Loucy (cell line): ENCODE data around the gene RUSF1.
"Not testable (repeated sequence)": the region's sequence is repeated elsewhere in the genome, so short reads cannot be mapped to it uniquely, and the experiment has no call there.

Source experiments
- H2AFZ ChIP-seq: fragments of 200-600 bp; sonication (generic); 2 replicates; pipeline ENCODE4 v1.6.0; 2016; ENCODE audit warnings: antibody characterized with exemption, mild to moderate bottlenecking, low read length, moderate library complexity
- H3F3A ChIP-seq: fragments of 200-600 bp; 2 replicates; pipeline ENCODE4 v1.6.0; 2016; ENCODE audit warnings: antibody characterized with exemption, low read depth, mild to moderate bottlenecking
- H3K27me3 ChIP-seq: fragments of 200-600 bp; sonication (generic); 2 replicates; pipeline ENCODE4 v1.6.1; 2014; ENCODE audit warnings: low read length, mild to moderate bottlenecking; ENCODE audit not compliant: insufficient read depth, poor library complexity, severe bottlenecking
- H3K36me3 ChIP-seq: fragments of 200-600 bp; sonication (generic); 2 replicates; pipeline ENCODE4 v1.6.1; 2016; ENCODE audit warnings: low read length; ENCODE audit not compliant: insufficient read depth
- H3K4me1 ChIP-seq: fragments of 200-600 bp; sonication (generic); 2 replicates; pipeline ENCODE4 v1.5.1; 2014; ENCODE audit warnings: low read length, mild to moderate bottlenecking; ENCODE audit not compliant: insufficient read depth, poor library complexity, severe bottlenecking
- H3K4me2 ChIP-seq: fragments of 200-600 bp; sonication (generic); 2 replicates; pipeline ENCODE4 v1.6.0; 2014; ENCODE audit warnings: antibody characterized with exemption, low read length, low read depth, mild to moderate bottlenecking; ENCODE audit not compliant: poor library complexity, severe bottlenecking
- H3K4me3 ChIP-seq: fragments of 200-600 bp; sonication (generic); 2 replicates; pipeline ENCODE4 v1.5.1; 2014; ENCODE audit warnings: low read length, mild to moderate bottlenecking, mixed read lengths; ENCODE audit not compliant: poor library complexity, severe bottlenecking
- H3K79me2 ChIP-seq: fragments of 200-600 bp; sonication (generic); 2 replicates; pipeline ENCODE4 v1.6.1; 2014; ENCODE audit warnings: low read length; ENCODE audit not compliant: insufficient read depth
- H3K9ac ChIP-seq: fragments of 200-600 bp; sonication (generic); 2 replicates; pipeline ENCODE4 v1.6.0; 2014; ENCODE audit warnings: mild to moderate bottlenecking, low read depth, low read length, moderate library complexity; ENCODE audit not compliant: poor library complexity, severe bottlenecking
- H3K9me2 ChIP-seq: fragments of 200-600 bp; sonication (generic); replicated peaks from 2 replicates; pipeline ENCODE4 v1.6.1; 2016; ENCODE audit warnings: low read depth, low read length, mixed read lengths
- H3K9me3 ChIP-seq: fragments of 200-600 bp; sonication (generic); 2 replicates; pipeline ENCODE4 v1.6.1; 2014; ENCODE audit warnings: mild to moderate bottlenecking, antibody characterized with exemption, low read length, low read depth; ENCODE audit not compliant: insufficient read depth
- H4K20me1 ChIP-seq: fragments of 200-600 bp; sonication (generic); 2 replicates; pipeline ENCODE4 v1.6.0; 2014; ENCODE audit warnings: antibody characterized with exemption, low read length, mild to moderate bottlenecking; ENCODE audit not compliant: insufficient read depth, poor library complexity, severe bottlenecking
- EZH2phosphoT487 ChIP-seq: fragments of 200-600 bp; IDR thresholded peaks from 2 replicates; pipeline ENCODE4 v1.6.1; 2018; ENCODE audit warnings: antibody characterized with exemption, mild to moderate bottlenecking, moderate library complexity, borderline replicate concordance
- TF ChIP-seq, protein P1 (sequence below): fragments of 200-600 bp; sonication (generic); conservative IDR thresholded peaks from 2 replicates; pipeline ENCODE4 v1.5.1; 2014; ENCODE audit warnings: mild to moderate bottlenecking, antibody characterized with exemption, low read length

The RUSF1 gene

DNA sequence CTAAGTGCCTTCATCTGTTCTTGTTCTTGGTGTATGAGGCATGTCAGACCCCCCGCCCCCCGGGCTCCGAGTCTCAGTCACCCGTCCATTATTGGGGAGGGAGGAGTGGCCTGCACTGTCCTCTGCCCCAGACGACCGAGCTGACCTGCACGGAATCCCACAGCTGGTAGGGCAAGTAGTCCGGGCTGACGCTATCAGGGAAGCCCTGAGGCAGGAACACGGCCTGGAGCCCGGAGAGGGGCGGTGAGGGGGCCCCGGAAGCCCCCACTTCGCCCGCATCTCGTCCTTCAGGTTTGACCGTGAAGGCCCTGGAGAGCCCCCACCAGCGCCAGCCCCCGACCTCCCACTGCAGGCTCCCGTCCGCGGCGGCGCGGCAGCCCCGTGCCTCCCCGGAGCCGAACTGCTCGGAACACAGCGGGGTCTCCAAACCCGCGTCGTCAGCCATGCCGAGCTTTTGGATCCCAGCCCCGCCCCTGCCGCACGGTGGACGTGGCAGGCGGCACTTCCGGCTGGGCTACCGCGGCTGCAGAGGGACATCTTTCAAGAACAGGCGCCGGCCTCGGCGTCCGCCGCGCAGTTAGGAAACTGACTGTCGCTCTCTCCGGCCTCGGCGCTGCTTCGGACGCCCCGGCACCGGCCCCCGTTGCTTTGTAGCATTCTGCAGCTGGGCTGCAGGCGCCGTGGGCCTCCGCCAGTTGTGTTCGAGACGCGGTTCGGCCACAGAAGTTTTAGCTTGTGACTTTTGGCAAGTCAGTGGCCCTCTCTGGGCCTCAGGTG, at the start of gene RUSF1:
Gene RUSF1, minus strand, starts transcription at position 463 of the 777 bp plus-strand sequence. Its CDS starts 18 bp downstream, at position 445.
- Histone ChIP-seq H3K27me3 (peaks cover 5% of the 10 kb centered on the region), H3K4me3 (peak within 1 kb of the TSS; percentile 98), H3K9me3 (peaks cover 4% of the 10 kb centered on the region; the same call in 1 of the 2 replicates)

DNA sequence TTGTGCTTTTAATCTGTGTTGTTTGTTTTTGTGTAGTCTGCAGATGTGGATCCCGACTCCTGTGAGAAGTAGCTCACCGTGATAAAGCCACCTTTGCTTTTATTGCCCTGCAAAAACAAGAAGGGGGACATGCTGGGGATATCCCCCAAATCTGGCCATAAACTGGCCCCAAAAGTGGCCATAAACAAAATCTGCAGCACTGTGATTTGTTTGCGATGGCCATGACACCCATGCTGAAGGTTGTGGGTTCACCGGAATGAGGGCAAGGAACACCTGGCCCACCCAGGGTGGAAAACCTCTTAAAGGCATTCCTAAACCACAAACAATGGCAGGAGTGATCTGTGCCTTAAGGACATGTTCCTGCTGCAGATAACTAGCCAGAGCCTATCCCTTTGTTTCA, 34.6 kb upstream of the RUSF1 start:
- no peaks in the 10 kb centered on the region for H3K27me3 ChIP-seq
- H3K9ac ChIP-seq: no peak overlapping the region
- TF ChIP-seq, protein P1, sequence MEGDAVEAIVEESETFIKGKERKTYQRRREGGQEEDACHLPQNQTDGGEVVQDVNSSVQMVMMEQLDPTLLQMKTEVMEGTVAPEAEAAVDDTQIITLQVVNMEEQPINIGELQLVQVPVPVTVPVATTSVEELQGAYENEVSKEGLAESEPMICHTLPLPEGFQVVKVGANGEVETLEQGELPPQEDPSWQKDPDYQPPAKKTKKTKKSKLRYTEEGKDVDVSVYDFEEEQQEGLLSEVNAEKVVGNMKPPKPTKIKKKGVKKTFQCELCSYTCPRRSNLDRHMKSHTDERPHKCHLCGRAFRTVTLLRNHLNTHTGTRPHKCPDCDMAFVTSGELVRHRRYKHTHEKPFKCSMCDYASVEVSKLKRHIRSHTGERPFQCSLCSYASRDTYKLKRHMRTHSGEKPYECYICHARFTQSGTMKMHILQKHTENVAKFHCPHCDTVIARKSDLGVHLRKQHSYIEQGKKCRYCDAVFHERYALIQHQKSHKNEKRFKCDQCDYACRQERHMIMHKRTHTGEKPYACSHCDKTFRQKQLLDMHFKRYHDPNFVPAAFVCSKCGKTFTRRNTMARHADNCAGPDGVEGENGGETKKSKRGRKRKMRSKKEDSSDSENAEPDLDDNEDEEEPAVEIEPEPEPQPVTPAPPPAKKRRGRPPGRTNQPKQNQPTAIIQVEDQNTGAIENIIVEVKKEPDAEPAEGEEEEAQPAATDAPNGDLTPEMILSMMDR: no peak
- TF ChIP-seq EZH2phosphoT487: no peak

More for the DNA sequence above, at the start of gene RUSF1:
- Histone ChIP-seq H3K36me3 (no peaks in the 10 kb centered on the region), H3K4me1 (peaks cover 55% of the 10 kb centered on the region), H2AFZ (peak within 1 kb of the TSS; percentile 66), H3K79me2 (peaks cover 42% of the 10 kb centered on the region), H3K4me2 (peak within 1 kb of the TSS; percentile 98), H3K9ac (peak within 1 kb of the TSS; percentile 99), H4K20me1 (peaks cover 10% of the 10 kb centered on the region), H3F3A (peaks cover 11% of the 10 kb centered on the region), H3K9me2 (no peaks in the 10 kb centered on the region)
- TF ChIP-seq EZH2phosphoT487: no peak
- TF ChIP-seq, protein P1: no peak

DNA sequence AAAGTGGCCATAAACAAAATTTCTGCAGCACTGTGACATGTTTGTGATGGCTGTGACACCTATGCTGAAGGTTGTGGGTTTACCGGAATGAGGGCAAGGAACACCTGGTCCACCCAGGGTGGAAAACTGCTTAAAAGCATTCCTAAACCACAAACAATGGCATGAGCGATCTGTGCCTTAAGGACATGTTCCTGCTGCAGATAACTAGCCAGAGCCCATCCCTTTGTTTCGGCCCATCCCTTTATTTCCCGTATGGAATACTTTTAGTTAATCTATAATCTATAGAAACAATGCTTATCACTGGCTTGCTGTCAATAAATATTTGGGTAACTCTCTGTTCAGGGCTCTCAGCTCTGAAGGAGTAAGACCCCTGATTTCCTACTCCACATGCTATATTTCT, 31.6 kb upstream of the RUSF1 start:
- not testable (repeated sequence) for H3K4me2 ChIP-seq, H3K79me2 ChIP-seq, H3K9me3 ChIP-seq, H3K9ac ChIP-seq, H3F3A ChIP-seq, H3K36me3 ChIP-seq, H3K4me3 ChIP-seq, H2AFZ ChIP-seq, H4K20me1 ChIP-seq, H3K9me2 ChIP-seq, H3K27me3 ChIP-seq
- peaks cover 29% of the 10 kb centered on the region for H3K4me1 ChIP-seq

More for the DNA sequence above, 34.6 kb upstream of the RUSF1 start:
- H2AFZ ChIP-seq: no peak overlapping the region
- H4K20me1 ChIP-seq: no peaks in the 10 kb centered on the region
- H3K9me3 ChIP-seq: peaks cover 9% of the 10 kb centered on the region; the same call in 1 of the 2 replicates
- H3K4me1 ChIP-seq: no peaks in the 10 kb centered on the region
- no peaks in the 10 kb centered on the region for H3K79me2 ChIP-seq
- no peak overlapping the region for H3K4me2 ChIP-seq
- no peaks in the 10 kb centered on the region for H3K9me2 ChIP-seq
- H3K4me3 ChIP-seq: no peak overlapping the region
- H3K36me3 ChIP-seq: no peaks in the 10 kb centered on the region
- no peaks in the 10 kb centered on the region for H3F3A ChIP-seq

DNA sequence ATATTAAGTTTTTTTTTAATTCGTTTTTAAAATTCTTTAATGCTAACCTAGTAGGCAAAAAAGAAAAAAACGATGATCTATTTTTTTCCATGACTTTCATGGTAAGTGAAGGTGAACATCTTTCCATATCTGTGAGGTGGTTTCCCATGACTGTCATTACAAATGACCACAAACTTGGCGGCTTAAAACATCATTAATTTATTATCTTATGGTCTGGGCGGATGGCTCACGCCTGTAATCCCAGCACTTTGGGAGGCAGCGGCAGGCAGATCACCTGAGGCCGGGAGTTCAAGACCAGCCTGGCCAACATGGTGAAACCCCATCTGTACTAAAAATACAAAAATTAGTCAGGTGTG, 30.0 kb upstream of the RUSF1 start:
- not testable (repeated sequence) for H3F3A ChIP-seq, H3K9me3 ChIP-seq, H4K20me1 ChIP-seq, H2AFZ ChIP-seq, H3K4me2 ChIP-seq, H3K9ac ChIP-seq, H3K79me2 ChIP-seq, H3K27me3 ChIP-seq, H3K9me2 ChIP-seq, H3K4me3 ChIP-seq, H3K36me3 ChIP-seq
- H3K4me1 ChIP-seq: peaks cover 32% of the 10 kb centered on the region
